Measurements from ENCODE around the gene PI4KA.

DNA sequence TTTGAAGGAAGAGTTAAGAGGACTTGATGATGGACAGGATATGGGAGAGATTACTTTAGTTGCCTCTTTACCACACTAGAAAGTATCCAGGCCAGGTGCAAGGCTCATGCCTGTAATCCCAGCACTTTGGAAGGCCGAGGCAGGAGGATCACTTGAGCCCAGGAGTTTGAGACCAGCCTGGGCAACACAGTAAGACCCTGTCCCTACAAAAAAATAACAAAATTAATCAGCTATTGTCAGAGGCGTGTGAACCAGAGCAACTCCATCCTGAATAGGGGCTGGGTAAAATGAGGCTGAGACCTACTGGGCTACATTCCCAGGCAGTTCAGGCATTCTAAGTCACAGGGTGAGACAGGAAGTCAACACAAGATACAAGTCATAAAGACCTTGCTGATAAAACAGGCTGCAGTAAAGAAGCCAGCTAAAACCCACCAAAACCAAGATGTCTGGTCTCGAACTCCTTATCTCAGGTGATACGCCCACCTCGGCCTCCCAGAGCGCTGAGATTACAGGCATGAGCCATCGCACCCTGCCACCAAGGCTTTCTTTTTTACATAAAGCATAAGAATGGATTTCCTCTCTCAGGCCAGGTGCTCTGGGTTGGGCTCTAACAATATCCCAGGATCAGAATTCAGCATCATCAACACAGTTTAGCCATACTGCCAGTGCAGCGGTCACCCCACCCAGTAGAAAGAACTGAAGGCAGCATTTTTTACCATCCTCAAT, 17.8 kb downstream of the PI4KA start:
- TF ChIP-seq POLR2AphosphoS5 (IDR thresholded peaks at IDR 0.05) = no peak
- no peak for TF ChIP-seq CTCF (IDR thresholded peaks at IDR 0.05; ENCODE audit: poor library complexity, severe bottlenecking)
- TF ChIP-seq REST (IDR thresholded peaks at IDR 0.05; ENCODE audit: borderline replicate concordance) = no peak
- no peak for TF ChIP-seq EP300 (conservative IDR thresholded peaks at IDR 0.05; ENCODE audit: poor library complexity, severe bottlenecking)
- TF ChIP-seq EZH2 (IDR thresholded peaks at IDR 0.05; ENCODE audit: borderline replicate concordance, insufficient read depth, low read length, poor library complexity, severe bottlenecking) = no peak
